ENCODE data around the gene DCBLD1. TPM values are rescaled to one million over a fixed set of nuclear protein-coding genes. Genes with fewer than 3 reads are reported as not detected.

Gene DCBLD1
- total RNA-seq, 2 donors from 2014 or later, result 6.2 to 7.6 TPM

- DNase-seq (ENCODE audit: low spot score), result no peak
- intact Hi-C loops (cut with DNase I), result loop anchor here in 1 of 2 donors (10.0 kb wide), 1 partner anchor 46 kb away; no protein-coding TSS in a partner anchor
These were observed 108.0 kb downstream of the DCBLD1 start for GRCh38 chr6:117590447-117590846.

- intact Hi-C loops (cut with DNase I), result loop anchor here in 1 of 2 donors (10.0 kb wide), 1 partner anchor 47 kb away; no protein-coding TSS in a partner anchor
These were observed 108.9 kb downstream of the DCBLD1 start for GRCh38 chr6:117591405-117591804.

GRCh38 chr6:117592983-117593759, 110.7 kb downstream of the DCBLD1 start:
- intact Hi-C loops (cut with DNase I), result loop anchor here in 1 of 2 donors (10.0 kb wide), 1 partner anchor 48 kb away; no protein-coding TSS in a partner anchor
- no peak for DNase-seq (ENCODE audit: low spot score)

More at GRCh38 chr6:117591405-117591804, 108.9 kb downstream of the DCBLD1 start:
- no peak for DNase-seq (ENCODE audit: low spot score)

- intact Hi-C loops (cut with DNase I), result loop anchor here in 1 of 2 donors (10.0 kb wide), 1 partner anchor 51 kb away; no protein-coding TSS in a partner anchor
- no peak for DNase-seq (ENCODE audit: low spot score)
These were observed 112.8 kb downstream of the DCBLD1 start for GRCh38 chr6:117595099-117595923.

- no peak for DNase-seq (ENCODE audit: low spot score)
- intact Hi-C loops (cut with DNase I), result loop anchor here in 1 of 2 donors (10.0 kb wide), 1 partner anchor 53 kb away; no protein-coding TSS in a partner anchor
These were observed 115.3 kb downstream of the DCBLD1 start for GRCh38 chr6:117597755-117598154.

Other genes with a start within 250 kb of the DCBLD1 start
- gene VGLL2, start 217.1 kb upstream of the DCBLD1 start, total RNA-seq, result not detected
- gene ROS1, start 56.7 kb upstream of the DCBLD1 start, total RNA-seq, result under 1 TPM in 1 of 2 donors, not detected in 1; 0.14 TPM
- gene GOPC, start 119.8 kb downstream of the DCBLD1 start, total RNA-seq, result 10 to 100 TPM; 19.8 to 20.5 TPM
- 10 to 100 TPM; 36.3 to 42.8 TPM for gene NUS1, start 192.8 kb downstream of the DCBLD1 start, total RNA-seq